CD14-positive monocyte (primary cell): ENCODE results near the gene PARP3. TPM values are rescaled to one million over a fixed set of nuclear protein-coding genes. Genes with fewer than 3 reads are reported as not detected.

ENCODE experiments used
- DNase-seq, 3 donors: peaks; one replicate each; pipeline ENCODE4 v3.0.0-alpha.2; 2011 to 2022
- H2AFZ ChIP-seq: 2 replicates; pipeline ENCODE4 v1.6.0; 2012; ENCODE audit warnings: mild to moderate bottlenecking, low read depth, low read length, inconsistent platforms; ENCODE audit not compliant: insufficient read depth, poor library complexity, severe bottlenecking
- H3K27ac ChIP-seq, 2 donors: 1 replicate in 1 of 2; 2 replicates in 1 of 2; pipeline ENCODE4 v1.5.1; 2012 to 2013; ENCODE audit warnings: low read length in 2 of 2, control low read depth in 1 of 2, inconsistent platforms in 1 of 2, low read depth in 1 of 2, mild to moderate bottlenecking in 1 of 2
- H3K27me3 ChIP-seq, 2 donors: one replicate each; pipeline versions ENCODE4 v1.6.0 to v1.6.1; 2011 to 2013; ENCODE audit warnings: low read length in 2 of 2; ENCODE audit not compliant: control insufficient read depth in 2 of 2, insufficient read depth in 2 of 2
- H3K36me3 ChIP-seq, 2 donors: replicated peaks in 1 of 2; 1 replicate in 1 of 2; 2 replicates in 1 of 2; pipeline versions ENCODE4 v1.5.1 to v1.6.1; 2012 to 2013; ENCODE audit warnings: low read length in 2 of 2, control low read depth in 1 of 2, inconsistent platforms in 1 of 2, mild to moderate bottlenecking in 1 of 2; ENCODE audit not compliant: insufficient read depth in 2 of 2, control insufficient read depth in 1 of 2
- H3K4me1 ChIP-seq, 2 donors: 1 replicate in 1 of 2; 2 replicates in 1 of 2; pipeline versions ENCODE4 v1.5.1 to v1.6.1; 2012 to 2013; ENCODE audit warnings: low read length in 2 of 2, control low read depth in 1 of 2, inconsistent platforms in 1 of 2, mild to moderate bottlenecking in 1 of 2, moderate library complexity in 1 of 2; ENCODE audit not compliant: insufficient read depth in 2 of 2, control insufficient read depth in 1 of 2
- H3K4me2 ChIP-seq: replicated peaks from 2 replicates; pipeline ENCODE3; 2012; ENCODE audit warnings: low read length, moderate library complexity, mild to moderate bottlenecking; ENCODE audit not compliant: poor library complexity, severe bottlenecking; ENCODE audit errors: extremely low read depth
- H3K4me3 ChIP-seq, 3 experiments: fragments of 200-600 bp in 1 of 3; sonication (generic) in 1 of 3; replicated peaks in 1 of 3; 1 replicate in 2 of 3; 2 replicates in 1 of 3; pipeline ENCODE4 v1.5.1; 2011 to 2013; ENCODE audit warnings: low read length in 3 of 3, mild to moderate bottlenecking in 3 of 3, control low read depth in 2 of 3, low read depth in 2 of 3, inconsistent platforms in 1 of 3, moderate library complexity in 1 of 3
- H3K79me2 ChIP-seq: 2 replicates; pipeline ENCODE4 v1.6.0; 2012; ENCODE audit warnings: mild to moderate bottlenecking, control low read depth, inconsistent platforms, low read length, moderate library complexity; ENCODE audit not compliant: insufficient read depth
- H3K9ac ChIP-seq: 2 replicates; pipeline ENCODE4 v1.6.0; 2017; ENCODE audit warnings: low read length, mild to moderate bottlenecking; ENCODE audit not compliant: insufficient read depth, poor library complexity, severe bottlenecking
- H3K9me3 ChIP-seq, 2 donors: replicated peaks in 1 of 2; 1 replicate in 1 of 2; 2 replicates in 1 of 2; pipeline versions ENCODE4 v1.5.1 to v1.6.1; 2012 to 2013; ENCODE audit warnings: low read length in 2 of 2, control low read depth in 1 of 2; ENCODE audit not compliant: control insufficient read depth in 1 of 2, insufficient read depth in 1 of 2
- H4K20me1 ChIP-seq: 2 replicates; pipeline ENCODE4 v1.6.0; 2012; ENCODE audit warnings: mild to moderate bottlenecking, low read length, control low read depth, moderate library complexity; ENCODE audit not compliant: insufficient read depth
- H3K27ac Mint-ChIP-seq, 7 donors: one replicate each; pipeline ENCODE4 v1.8.0; 2020; ENCODE audit warnings: mild to moderate bottlenecking in 7 of 7, mixed read lengths in 7 of 7, moderate library complexity in 6 of 7, inconsistent platforms in 2 of 7
- H3K27me3 Mint-ChIP-seq, 3 donors: one replicate each; pipeline ENCODE4 v1.8.0; 2021 to 2022; ENCODE audit warnings: low read depth in 3 of 3, mild to moderate bottlenecking in 3 of 3, mixed read lengths in 3 of 3, moderate library complexity in 3 of 3, inconsistent platforms in 1 of 3
- H3K36me3 Mint-ChIP-seq, 2 donors: one replicate each; pipeline ENCODE4 v1.8.0; 2020; ENCODE audit warnings: mixed read lengths in 2 of 2, inconsistent platforms in 1 of 2, mild to moderate bottlenecking in 1 of 2
- H3K4me1 Mint-ChIP-seq: one replicate; pipeline ENCODE4 v1.8.0; 2020; ENCODE audit warnings: mild to moderate bottlenecking, mixed read lengths
- H3K4me3 Mint-ChIP-seq, 2 donors: one replicate each; pipeline ENCODE4 v1.8.0; 2020; ENCODE audit warnings: mild to moderate bottlenecking in 2 of 2, mixed read lengths in 2 of 2, moderate library complexity in 1 of 2
- H3K9me3 Mint-ChIP-seq, 7 donors: one replicate each; pipeline ENCODE4 v1.8.0; 2020 to 2022; ENCODE audit warnings: mixed read lengths in 7 of 7, mild to moderate bottlenecking in 6 of 7, moderate library complexity in 6 of 7, inconsistent platforms in 2 of 7
- CTCF ChIP-seq: fragments of 200-600 bp; IDR thresholded peaks from one replicate; pipeline ENCODE4 v1.8.0; 2022; ENCODE audit warnings: antibody characterized with exemption, mild to moderate bottlenecking
- WGBS: methylation state at CpG from one replicate; pipeline ENCODE4 v1.1.5; 2013; ENCODE audit warnings: missing lambda C conversion rate; ENCODE audit not compliant: insufficient coverage; 5-methylcytosine and 5-hydroxymethylcytosine counted together
- intact Hi-C, 2 donors: fragments of 100-400 bp; cut with micrococcal nuclease; formaldehyde crosslinking; loops; one replicate each; pipeline versions ENCODE4 v1.15.0 to v1.15.1; 2023
- polyA plus RNA-seq, 3 donors: library from polyadenylated mRNA; depleted of rRNA in 1 of 3; unstranded in 2 of 3; stranded (reverse) in 1 of 3; fragments of 300-500 nt in 2 of 3; fragments of >200 nt in 1 of 3; fragmentation: Illumina TruSeq in 2 of 3; gene quantifications; 1 replicate in 2 of 3; 2 replicates in 1 of 3; pipeline ENCODE4 v1.2.3, GENCODE V29; 2012 to 2021

Gene PARP3
- polyA plus RNA-seq, 3 donors, result 1.2 to 6.9 (median 1.7) TPM

GRCh38 chr3:51964521-51964920 is 22.4 kb downstream of the PARP3 start:
- H3K27ac Mint-ChIP-seq, result no peak overlapping the region

GRCh38 chr3:51966016-51966415 is 23.9 kb downstream of the PARP3 start:
- Histone ChIP-seq H3K4me2 (no peak overlapping the region), H2AFZ (no peak overlapping the region), H3K79me2 (no peaks in the 10 kb centered on the region), H3K27me3 (peaks cover 10 to 54% of the 10 kb centered on the region in 2 donors), H4K20me1 (peaks cover 4% of the 10 kb centered on the region), H3K9me3 (no peaks in the 10 kb centered on the region), H3K36me3 (no peaks in the 10 kb centered on the region), H3K4me1 (peaks cover 9 to 14% of the 10 kb centered on the region in 2 donors), H3K27ac (no peak overlapping the region), H3K9ac (no peak overlapping the region), H3K4me3 (no peak overlapping the region)
- Mint-ChIP-seq H3K9me3 (peaks cover 0 to 17% (median 0%) of the 10 kb centered on the region in 7 donors), H3K27ac (no peak overlapping the region), H3K4me1 (peaks cover 14% of the 10 kb centered on the region), H3K4me3 (peak overlapping the region in 1 of 2 donors; percentile 35), H3K27me3 (peaks cover 41 to 70% (median 45%) of the 10 kb centered on the region in 3 donors), H3K36me3 (peaks cover 7 to 12% of the 10 kb centered on the region in 2 donors)
- DNase-seq, result no peak
- no peak for TF ChIP-seq CTCF
- intact Hi-C loops, result no loop called here
- 90% methylated on average over 2 of the region's 2 CpGs for WGBS

More at GRCh38 chr3:51964521-51964920, 22.4 kb downstream of the PARP3 start:
- TF ChIP-seq CTCF, result no peak
- Mint-ChIP-seq H3K4me3 (no peak overlapping the region), H3K9me3 (peaks cover 0 to 17% (median 0%) of the 10 kb centered on the region in 7 donors), H3K4me1 (peaks cover 14% of the 10 kb centered on the region), H3K27me3 (peaks cover 44 to 76% (median 49%) of the 10 kb centered on the region in 3 donors), H3K36me3 (peaks cover 3 to 10% of the 10 kb centered on the region in 2 donors)
- intact Hi-C loops, result no loop called here
- H3K27ac ChIP-seq, result no peak overlapping the region
- no peak overlapping the region for H3K4me3 ChIP-seq
- no CpG with 5 or more reads among the region's 4 CpGs for WGBS
- no peaks in the 10 kb centered on the region for H3K36me3 ChIP-seq
- H3K27me3 ChIP-seq, result peaks cover 10 to 58% of the 10 kb centered on the region in 2 donors
- H3K4me1 ChIP-seq, result peaks cover 9 to 14% of the 10 kb centered on the region in 2 donors
- no peak for DNase-seq
- H3K79me2 ChIP-seq, result no peaks in the 10 kb centered on the region
- H4K20me1 ChIP-seq, result peaks cover 4% of the 10 kb centered on the region
- no peak overlapping the region for H3K9ac ChIP-seq
- H3K4me2 ChIP-seq, result no peak overlapping the region
- no peak overlapping the region for H2AFZ ChIP-seq
- no peaks in the 10 kb centered on the region for H3K9me3 ChIP-seq
